OCI-LY7 (cell line): ENCODE results near the gene DBNDD1.

ENCODE experiments used
- CTCF ChIP-seq: fragments of 200-600 bp; sonication (generic); conservative IDR thresholded peaks from 2 replicates; pipeline ENCODE4 v1.5.1; 2014; ENCODE audit warnings: mild to moderate bottlenecking, antibody characterized with exemption, low read length, moderate library complexity, mixed read lengths
- EZH2phosphoT487 ChIP-seq: fragments of 200-600 bp; sonication (generic); IDR thresholded peaks from 2 replicates; pipeline ENCODE4 v1.6.1; 2018; ENCODE audit warnings: low read depth, borderline replicate concordance, mild to moderate bottlenecking, mixed run types, antibody characterized with exemption, low read length, moderate library complexity, mixed read lengths

GRCh38 chr16:90035902-90036301 lies 16.6 kb upstream of the DBNDD1 start:
- no peak for TF ChIP-seq CTCF
- no peak for TF ChIP-seq EZH2phosphoT487
